Measurements from ENCODE around the gene CMTM6. TPM values are rescaled to one million over a fixed set of nuclear protein-coding genes. Genes with fewer than 3 reads are reported as not detected.

CMTM6 gene
- polyA plus RNA-seq, 1 of the 3 experiments (the other 2 are of a cell fraction), result 29.8 TPM

- peaks cover 0 to 3% of the 10 kb centered on the region in 2 experiments; a peak in 3 of 4 replicates for H3K4me1 ChIP-seq (ENCODE audit: control insufficient read depth in 1 of 2, insufficient read depth in 2 of 2, low read depth in 1 of 2, low read length in 1 of 2)
- CTCF ChIA-PET, result interaction anchor here (0.6 to 6.5 kb wide), 4 partner anchors 10 to 154 kb away, joined by 3 to 44 read pairs (median 4); no protein-coding TSS in a partner anchor
- peaks cover 12 to 22% of the 10 kb centered on the region in 2 experiments for H3K36me3 ChIP-seq (replicated peaks in 1 of 2; ENCODE audit: control insufficient read depth in 1 of 2, insufficient read depth in 2 of 2, low read length in 1 of 2)
- no peak overlapping the region for H3K4me3 ChIP-seq (ENCODE audit: low read depth in 2 of 2, low read length in 1 of 2)
- POLR2A ChIA-PET, result no interaction called here
- H3F3A ChIP-seq (replicated peaks; ENCODE audit: insufficient read depth), result peaks cover 4% of the 10 kb centered on the region
- H3K9ac ChIP-seq, result no peak overlapping the region
- no peak for DNase-seq
- H3K4me2 ChIP-seq, result no peak overlapping the region
- TF ChIP-seq JUND (IDR thresholded peaks at IDR 0.05) (no peak), ZBTB33 (IDR thresholded peaks at IDR 0.05; ENCODE audit: borderline replicate concordance, low read depth) (no peak), USF1 (IDR thresholded peaks at IDR 0.05; ENCODE audit: borderline replicate concordance, low read depth) (no peak)
- H3K9me3 ChIP-seq, result peaks cover 12% of the 10 kb centered on the region; the same call in 1 of the 2 replicates
- no peaks in the 10 kb centered on the region for H3K79me2 ChIP-seq (ENCODE audit: insufficient read depth)
- H2AFZ ChIP-seq (ENCODE audit: low read depth), result no peak overlapping the region
- H3K27ac ChIP-seq (ENCODE audit: low read depth in 2 of 2, low read length in 1 of 2), result no peak overlapping the region
- 100% methylated on average over 1 of the region's 1 CpG for WGBS (ENCODE audit: low lambda C conversion rate)
- H3K27me3 ChIP-seq (ENCODE audit: insufficient read depth), result no peaks in the 10 kb centered on the region
- H4K20me1 ChIP-seq (ENCODE audit: insufficient read depth), result no peaks in the 10 kb centered on the region
- no peaks in the 10 kb centered on the region for H3K9me2 ChIP-seq
Measured at GRCh38 chr3:32447865-32448400, 54.7 kb downstream of the CMTM6 start.

DNA sequence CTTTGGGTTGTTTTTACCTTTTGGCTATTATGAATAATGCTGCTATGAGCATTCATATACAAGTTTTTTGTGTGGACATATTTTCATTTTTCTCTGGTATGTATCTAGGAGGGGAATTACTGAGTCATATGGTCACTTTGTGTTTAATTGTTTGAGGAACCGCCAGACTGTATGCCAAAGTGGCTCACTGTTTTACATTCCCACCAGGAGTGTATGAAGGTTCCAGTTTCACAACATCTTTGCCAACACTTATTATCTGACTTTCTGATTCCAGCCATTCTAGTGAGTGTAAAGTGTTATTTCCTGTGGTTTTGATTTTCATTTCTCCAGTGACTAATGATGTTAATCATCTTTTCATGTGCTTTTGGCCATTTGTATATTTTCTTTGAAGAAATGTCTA is 59.2 kb downstream of the CMTM6 start:
- no peak for DNase-seq
- H3K4me3 ChIP-seq (ENCODE audit: low read depth in 2 of 2, low read length in 1 of 2), result no peak overlapping the region
- TF ChIP-seq MAX (IDR thresholded peaks at IDR 0.05; ENCODE audit: low read depth), result no peak
- no peak for TF ChIP-seq RFX5 (IDR thresholded peaks at IDR 0.05; ENCODE audit: low read length)
- no peak for TF ChIP-seq CTCF (IDR thresholded peaks at IDR 0.05)
- TF ChIP-seq, protein P1, sequence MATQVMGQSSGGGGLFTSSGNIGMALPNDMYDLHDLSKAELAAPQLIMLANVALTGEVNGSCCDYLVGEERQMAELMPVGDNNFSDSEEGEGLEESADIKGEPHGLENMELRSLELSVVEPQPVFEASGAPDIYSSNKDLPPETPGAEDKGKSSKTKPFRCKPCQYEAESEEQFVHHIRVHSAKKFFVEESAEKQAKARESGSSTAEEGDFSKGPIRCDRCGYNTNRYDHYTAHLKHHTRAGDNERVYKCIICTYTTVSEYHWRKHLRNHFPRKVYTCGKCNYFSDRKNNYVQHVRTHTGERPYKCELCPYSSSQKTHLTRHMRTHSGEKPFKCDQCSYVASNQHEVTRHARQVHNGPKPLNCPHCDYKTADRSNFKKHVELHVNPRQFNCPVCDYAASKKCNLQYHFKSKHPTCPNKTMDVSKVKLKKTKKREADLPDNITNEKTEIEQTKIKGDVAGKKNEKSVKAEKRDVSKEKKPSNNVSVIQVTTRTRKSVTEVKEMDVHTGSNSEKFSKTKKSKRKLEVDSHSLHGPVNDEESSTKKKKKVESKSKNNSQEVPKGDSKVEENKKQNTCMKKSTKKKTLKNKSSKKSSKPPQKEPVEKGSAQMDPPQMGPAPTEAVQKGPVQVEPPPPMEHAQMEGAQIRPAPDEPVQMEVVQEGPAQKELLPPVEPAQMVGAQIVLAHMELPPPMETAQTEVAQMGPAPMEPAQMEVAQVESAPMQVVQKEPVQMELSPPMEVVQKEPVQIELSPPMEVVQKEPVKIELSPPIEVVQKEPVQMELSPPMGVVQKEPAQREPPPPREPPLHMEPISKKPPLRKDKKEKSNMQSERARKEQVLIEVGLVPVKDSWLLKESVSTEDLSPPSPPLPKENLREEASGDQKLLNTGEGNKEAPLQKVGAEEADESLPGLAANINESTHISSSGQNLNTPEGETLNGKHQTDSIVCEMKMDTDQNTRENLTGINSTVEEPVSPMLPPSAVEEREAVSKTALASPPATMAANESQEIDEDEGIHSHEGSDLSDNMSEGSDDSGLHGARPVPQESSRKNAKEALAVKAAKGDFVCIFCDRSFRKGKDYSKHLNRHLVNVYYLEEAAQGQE (IDR thresholded peaks at IDR 0.05; ENCODE audit: low read depth, low read length), result no peak
- no peak for TF ChIP-seq POLR2AphosphoS5 (IDR thresholded peaks at IDR 0.05; ENCODE audit: low read depth, low read length)
- TF ChIP-seq GATA2 (CRISPR knock-in tag; IDR thresholded peaks at IDR 0.05), result no peak
- TF ChIP-seq, protein P2, sequence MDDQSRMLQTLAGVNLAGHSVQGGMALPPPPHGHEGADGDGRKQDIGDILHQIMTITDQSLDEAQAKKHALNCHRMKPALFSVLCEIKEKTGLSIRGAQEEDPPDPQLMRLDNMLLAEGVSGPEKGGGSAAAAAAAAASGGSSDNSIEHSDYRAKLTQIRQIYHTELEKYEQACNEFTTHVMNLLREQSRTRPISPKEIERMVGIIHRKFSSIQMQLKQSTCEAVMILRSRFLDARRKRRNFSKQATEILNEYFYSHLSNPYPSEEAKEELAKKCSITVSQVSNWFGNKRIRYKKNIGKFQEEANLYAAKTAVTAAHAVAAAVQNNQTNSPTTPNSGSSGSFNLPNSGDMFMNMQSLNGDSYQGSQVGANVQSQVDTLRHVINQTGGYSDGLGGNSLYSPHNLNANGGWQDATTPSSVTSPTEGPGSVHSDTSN (IDR thresholded peaks at IDR 0.05), result no peak
- TF ChIP-seq RAD21 (IDR thresholded peaks at IDR 0.05; ENCODE audit: low read length), result no peak
- H3K9ac ChIP-seq, result no peak overlapping the region
- WGBS (ENCODE audit: low lambda C conversion rate), result 74% methylated on average over 1 of the region's 1 CpG
- H2AFZ ChIP-seq (ENCODE audit: low read depth), result no peak overlapping the region
- ChIA-PET POLR2A (no interaction called here), CTCF (interaction anchor here (1.3 to 1.7 kb wide), 2 partner anchors 24 kb away, joined by 5 read pairs; no protein-coding TSS in a partner anchor)
- peaks cover 6% of the 10 kb centered on the region for H3F3A ChIP-seq (replicated peaks; ENCODE audit: insufficient read depth)
- no peaks in the 10 kb centered on the region for H4K20me1 ChIP-seq (ENCODE audit: insufficient read depth)
- no peaks in the 10 kb centered on the region for H3K9me2 ChIP-seq
- no peak overlapping the region; a peak in 1 of 4 replicates for H3K27ac ChIP-seq (ENCODE audit: low read depth in 2 of 2, low read length in 1 of 2)
- H3K4me1 ChIP-seq (ENCODE audit: control insufficient read depth in 1 of 2, insufficient read depth in 2 of 2, low read depth in 1 of 2, low read length in 1 of 2), result peaks cover 0 to 4% of the 10 kb centered on the region in 2 experiments; a peak in 2 of 4 replicates
- H3K9me3 ChIP-seq, result peaks cover 12% of the 10 kb centered on the region; the same call in 1 of the 2 replicates
- no peak overlapping the region for H3K4me2 ChIP-seq
- H3K36me3 ChIP-seq (replicated peaks in 1 of 2; ENCODE audit: control insufficient read depth in 1 of 2, insufficient read depth in 2 of 2, low read length in 1 of 2), result peaks cover 0 to 22% of the 10 kb centered on the region in 2 experiments
- H3K79me2 ChIP-seq (ENCODE audit: insufficient read depth), result peaks cover 15% of the 10 kb centered on the region; the same call in 1 of the 2 replicates
- H3K27me3 ChIP-seq (ENCODE audit: insufficient read depth), result no peaks in the 10 kb centered on the region
